H9 (cell line): ENCODE data around the gene BSPRY. TPM values are rescaled to one million over a fixed set of nuclear protein-coding genes. Genes with fewer than 3 reads are reported as not detected.

Experiments
- DNase-seq: peaks from one replicate; pipeline ENCODE4 v3.0.0-alpha.2; 2017
- H2AFZ ChIP-seq: one replicate; pipeline ENCODE4 v1.6.1; 2013; ENCODE audit warnings: mild to moderate bottlenecking, low read length, control low read depth, moderate library complexity
- H2AK5ac ChIP-seq: 2 replicates; pipeline ENCODE4 v1.6.1; 2013; ENCODE audit warnings: low read length, control low read depth, mixed read lengths; ENCODE audit not compliant: insufficient read length
- H2BK120ac ChIP-seq: one replicate; pipeline ENCODE4 v1.6.1; 2013; ENCODE audit warnings: low read depth, mild to moderate bottlenecking, low read length, control low read depth, inconsistent platforms; ENCODE audit not compliant: poor library complexity, severe bottlenecking
- H2BK12ac ChIP-seq: 2 replicates; pipeline ENCODE4 v1.6.1; 2013; ENCODE audit warnings: low read length, control low read depth, mixed read lengths, low read depth; ENCODE audit not compliant: insufficient read length
- H2BK15ac ChIP-seq: 2 replicates; pipeline ENCODE4 v1.6.1; 2013; ENCODE audit warnings: low read depth, low read length, control low read depth
- H2BK20ac ChIP-seq: one replicate; pipeline ENCODE4 v1.6.1; 2013; ENCODE audit warnings: low read depth, mild to moderate bottlenecking, low read length, control low read depth, inconsistent platforms; ENCODE audit not compliant: poor library complexity, severe bottlenecking
- H2BK5ac ChIP-seq: 2 replicates; pipeline ENCODE4 v1.6.1; 2013; ENCODE audit warnings: low read length, control low read depth, mixed read lengths; ENCODE audit not compliant: insufficient read length
- H3K14ac ChIP-seq: 2 replicates; pipeline ENCODE4 v1.6.1; 2013; ENCODE audit warnings: low read length, control low read depth; ENCODE audit not compliant: insufficient read depth
- H3K18ac ChIP-seq: 2 replicates; pipeline ENCODE4 v1.6.1; 2013; ENCODE audit warnings: low read depth, mild to moderate bottlenecking, mixed read lengths, low read length, control low read depth; ENCODE audit not compliant: insufficient read length
- H3K23ac ChIP-seq: 2 replicates; pipeline ENCODE4 v1.6.1; 2013; ENCODE audit warnings: low read length, control low read depth, mixed read lengths, low read depth; ENCODE audit not compliant: insufficient read length
- H3K23me2 ChIP-seq: 2 replicates; pipeline ENCODE4 v1.6.1; 2013; ENCODE audit warnings: low read depth, mild to moderate bottlenecking, mixed read lengths, low read length, control low read depth; ENCODE audit not compliant: insufficient read length, poor library complexity, severe bottlenecking
- H3K27ac ChIP-seq: 2 replicates; pipeline ENCODE4 v1.5.1; 2013; ENCODE audit warnings: low read length, control low read depth, mixed read lengths, low read depth; ENCODE audit not compliant: insufficient read length
- H3K27me3 ChIP-seq: 2 replicates; pipeline ENCODE4 v1.6.1; 2013; ENCODE audit warnings: low read length, control low read depth, inconsistent platforms; ENCODE audit not compliant: insufficient read depth
- H3K4ac ChIP-seq: 2 replicates; pipeline ENCODE4 v1.6.1; 2013; ENCODE audit warnings: low read depth, mild to moderate bottlenecking, control low read depth, inconsistent platforms, low read length, moderate library complexity
- H3K4me1 ChIP-seq: 2 replicates; pipeline ENCODE4 v1.6.1; 2013; ENCODE audit warnings: low read length, control low read depth, inconsistent platforms; ENCODE audit not compliant: insufficient read depth
- H3K4me2 ChIP-seq: 2 replicates; pipeline ENCODE4 v1.6.1; 2013; ENCODE audit warnings: low read length, control low read depth, mixed read lengths; ENCODE audit not compliant: insufficient read length, insufficient read depth
- H3K56ac ChIP-seq: 2 replicates; pipeline ENCODE4 v1.6.1; 2013; ENCODE audit warnings: low read depth, mild to moderate bottlenecking, mixed read lengths, low read length, control low read depth; ENCODE audit not compliant: insufficient read length
- H3K79me1 ChIP-seq: 2 replicates; pipeline ENCODE4 v1.6.1; 2013; ENCODE audit warnings: low read depth, mild to moderate bottlenecking, moderate library complexity, low read length, control low read depth, inconsistent platforms; ENCODE audit not compliant: insufficient read depth, poor library complexity, severe bottlenecking
- H3K79me2 ChIP-seq: 2 replicates; pipeline ENCODE4 v1.6.1; 2013; ENCODE audit warnings: low read length, control low read depth, inconsistent platforms; ENCODE audit not compliant: insufficient read depth
- H3K9ac ChIP-seq: 2 replicates; pipeline ENCODE4 v1.6.1; 2013; ENCODE audit warnings: low read length, control low read depth, mixed read lengths; ENCODE audit not compliant: insufficient read length; ENCODE audit errors: extremely low read depth
- H3K9me3 ChIP-seq: one replicate; pipeline ENCODE4 v1.6.1; 2013; ENCODE audit warnings: low read depth, low read length, inconsistent platforms; ENCODE audit not compliant: control insufficient read depth
- H3T11ph ChIP-seq: one replicate; pipeline ENCODE4 v1.6.1; 2013; ENCODE audit warnings: mild to moderate bottlenecking, low read length, control low read depth, inconsistent platforms
- H4K20me1 ChIP-seq: one replicate; pipeline ENCODE4 v1.6.1; 2013; ENCODE audit not compliant: control insufficient read depth, insufficient read length, insufficient read depth
- H4K5ac ChIP-seq: 2 replicates; pipeline ENCODE4 v1.6.1; 2013; ENCODE audit warnings: low read depth, mild to moderate bottlenecking, mixed read lengths, low read length, control low read depth; ENCODE audit not compliant: insufficient read length
- H4K8ac ChIP-seq: replicated peaks from 2 replicates; pipeline ENCODE4 v1.6.1; 2013; ENCODE audit warnings: low read length, control low read depth, mixed read lengths, low read depth; ENCODE audit not compliant: insufficient read length
- H4K91ac ChIP-seq: 2 replicates; pipeline ENCODE4 v1.6.1; 2013; ENCODE audit warnings: low read depth, mild to moderate bottlenecking, moderate library complexity, mixed read lengths, low read length, control low read depth; ENCODE audit not compliant: insufficient read length
- H3K27ac Mint-ChIP-seq, 3 experiments: 2 replicates in 2 of 3; 3 replicates in 1 of 3; pipeline ENCODE4 v1.8.0; 2020 to 2021; ENCODE audit warnings: mixed read lengths in 3 of 3, mild to moderate bottlenecking in 1 of 3, moderate library complexity in 1 of 3
- H3K27me3 Mint-ChIP-seq: 2 replicates; pipeline ENCODE4 v1.8.0; 2021; ENCODE audit warnings: low read depth, mild to moderate bottlenecking, moderate library complexity, mixed read lengths
- H3K36me3 Mint-ChIP-seq, 3 experiments: 2 replicates in 2 of 3; 3 replicates in 1 of 3; pipeline ENCODE4 v1.8.0; 2020 to 2021; ENCODE audit warnings: low read depth in 3 of 3, mixed read lengths in 3 of 3; ENCODE audit not compliant: insufficient read depth in 1 of 3
- H3K4me1 Mint-ChIP-seq, 2 experiments: 2 replicates each; pipeline ENCODE4 v1.8.0; 2020; ENCODE audit warnings: mixed read lengths in 2 of 2
- H3K4me3 Mint-ChIP-seq, 2 experiments: 2 replicates in 1 of 2; 3 replicates in 1 of 2; pipeline ENCODE4 v1.8.0; 2020 to 2021; ENCODE audit warnings: mild to moderate bottlenecking in 2 of 2, mixed read lengths in 2 of 2, moderate library complexity in 1 of 2
- H3K9me3 Mint-ChIP-seq, 2 experiments: 2 replicates in 1 of 2; 3 replicates in 1 of 2; pipeline ENCODE4 v1.8.0; 2020; ENCODE audit warnings: mild to moderate bottlenecking in 2 of 2, mixed read lengths in 2 of 2, moderate library complexity in 1 of 2
- WGBS: extraction: QIAGEN DNeasy Blood & Tissue Kit; methylation state at CpG from one replicate; pipeline ENCODE4 v1.1.7; 2013; ENCODE audit warnings: missing lambda C conversion rate, low lambda C conversion rate, mixed read lengths; ENCODE audit not compliant: insufficient read length; ENCODE audit errors: extremely low coverage; 5-methylcytosine and 5-hydroxymethylcytosine counted together
- total RNA-seq: library from RNA; stranded (reverse); gene quantifications from 2 replicates; pipeline ENCODE4 v1.2.1, GENCODE V29; 2021
- TF ChIP-seq, protein P1 (sequence below): fragments of 200-600 bp; sonication (generic); conservative IDR thresholded peaks from 3 replicates; pipeline ENCODE4 v1.8.0; 2021; ENCODE audit warnings: antibody characterized with exemption, mild to moderate bottlenecking

Gene BSPRY
- total RNA-seq, 1 experiment from 2014 or later, result 4.5 TPM

DNA sequence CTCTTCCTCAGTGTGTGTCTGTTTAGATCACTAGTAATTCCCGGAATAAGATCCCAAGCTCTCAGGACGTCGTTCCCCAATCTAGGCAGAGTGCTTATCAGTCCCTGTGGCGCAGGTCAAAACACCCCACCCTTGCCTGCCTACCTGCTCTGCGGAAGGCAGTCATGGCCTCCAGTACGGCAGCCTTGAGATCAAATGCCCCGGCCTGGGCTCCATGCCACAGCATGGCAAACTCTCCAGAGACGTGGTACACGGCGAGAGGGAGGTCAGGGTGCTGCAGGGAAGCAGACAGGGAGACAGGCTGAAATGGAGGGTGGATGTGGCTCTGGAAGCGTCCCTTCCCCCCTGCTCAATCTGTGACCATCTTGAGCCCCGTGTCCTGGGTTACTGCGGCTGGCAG is 39.5 kb downstream of the BSPRY start:
- H3K9ac ChIP-seq, result no peak overlapping the region
- H3T11ph ChIP-seq, result no peak overlapping the region
- H4K91ac ChIP-seq, result no peak overlapping the region
- no peak overlapping the region for H2BK20ac ChIP-seq
- H3K4me1 ChIP-seq, result no peaks in the 10 kb centered on the region
- no peak overlapping the region for H2AFZ ChIP-seq
- no peak overlapping the region for H2BK120ac ChIP-seq
- Mint-ChIP-seq H3K9me3 (no peaks in the 10 kb centered on the region), H3K27me3 (no peaks in the 10 kb centered on the region), H3K36me3 (peaks cover 3 to 47% (median 35%) of the 10 kb centered on the region in 3 experiments; a peak in 5 of 7 replicates), H3K4me1 (no peaks in the 10 kb centered on the region), H3K27ac (no peak overlapping the region; a peak in 1 of 7 replicates), H3K4me3 (no peak overlapping the region)
- H3K79me1 ChIP-seq, result no peaks in the 10 kb centered on the region
- no peaks in the 10 kb centered on the region for H3K23me2 ChIP-seq
- H4K20me1 ChIP-seq, result no peaks in the 10 kb centered on the region
- H3K56ac ChIP-seq, result no peak overlapping the region
- no peak overlapping the region for H3K4me2 ChIP-seq
- H3K27ac ChIP-seq, result no peak overlapping the region
- H3K27me3 ChIP-seq, result no peaks in the 10 kb centered on the region
- H4K8ac ChIP-seq, result no peak overlapping the region
- no CpG with 5 or more reads among the region's 13 CpGs for WGBS
- H3K79me2 ChIP-seq, result no peaks in the 10 kb centered on the region
- no peak overlapping the region for H3K4ac ChIP-seq
- no peak for DNase-seq
- TF ChIP-seq, protein P1, sequence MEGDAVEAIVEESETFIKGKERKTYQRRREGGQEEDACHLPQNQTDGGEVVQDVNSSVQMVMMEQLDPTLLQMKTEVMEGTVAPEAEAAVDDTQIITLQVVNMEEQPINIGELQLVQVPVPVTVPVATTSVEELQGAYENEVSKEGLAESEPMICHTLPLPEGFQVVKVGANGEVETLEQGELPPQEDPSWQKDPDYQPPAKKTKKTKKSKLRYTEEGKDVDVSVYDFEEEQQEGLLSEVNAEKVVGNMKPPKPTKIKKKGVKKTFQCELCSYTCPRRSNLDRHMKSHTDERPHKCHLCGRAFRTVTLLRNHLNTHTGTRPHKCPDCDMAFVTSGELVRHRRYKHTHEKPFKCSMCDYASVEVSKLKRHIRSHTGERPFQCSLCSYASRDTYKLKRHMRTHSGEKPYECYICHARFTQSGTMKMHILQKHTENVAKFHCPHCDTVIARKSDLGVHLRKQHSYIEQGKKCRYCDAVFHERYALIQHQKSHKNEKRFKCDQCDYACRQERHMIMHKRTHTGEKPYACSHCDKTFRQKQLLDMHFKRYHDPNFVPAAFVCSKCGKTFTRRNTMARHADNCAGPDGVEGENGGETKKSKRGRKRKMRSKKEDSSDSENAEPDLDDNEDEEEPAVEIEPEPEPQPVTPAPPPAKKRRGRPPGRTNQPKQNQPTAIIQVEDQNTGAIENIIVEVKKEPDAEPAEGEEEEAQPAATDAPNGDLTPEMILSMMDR, result no peak
- no peak overlapping the region for H3K14ac ChIP-seq
- H2BK15ac ChIP-seq, result no peak overlapping the region
- H3K23ac ChIP-seq, result no peak overlapping the region
- H2BK12ac ChIP-seq, result no peak overlapping the region
- no peak overlapping the region for H2BK5ac ChIP-seq
- H3K9me3 ChIP-seq, result no peaks in the 10 kb centered on the region
- H2AK5ac ChIP-seq, result no peak overlapping the region
- no peak overlapping the region for H4K5ac ChIP-seq
- H3K18ac ChIP-seq, result no peak overlapping the region
